GM19468 (cell line): Measurements from ENCODE around the gene MAST2.
A peak's percentile ranks its signal among the peaks of the same experiment; 100 is the strongest.
"Not testable (repeated sequence)": the region's sequence is repeated elsewhere in the genome, so short reads cannot be mapped to it uniquely, and the experiment has no call there.

Experiments
- ATAC-seq: cut with Tn5 transposase; IDR thresholded peaks from one replicate; pipeline ENCODE4 v1.9.1; 2021; ENCODE audit warnings: mild to moderate bottlenecking, moderate library complexity, moderate number of reproducible peaks; ENCODE audit not compliant: unreplicated experiment; ENCODE audit errors: extremely low read depth

The MAST2 gene

GRCh38 chr1:45806129-45806528 is 2.7 kb downstream of the MAST2 start:
- no peak for ATAC-seq

GRCh38 chr1:45809761-45810160 is 6.3 kb downstream of the MAST2 start:
- ATAC-seq = no peak

- ATAC-seq = no peak
Measured at GRCh38 chr1:45814776-45815175, 11.4 kb downstream of the MAST2 start.

- no peak for ATAC-seq
Measured at GRCh38 chr1:45815667-45816458, 12.5 kb downstream of the MAST2 start.

GRCh38 chr1:45820173-45820572 is 16.8 kb downstream of the MAST2 start:
- no peak for ATAC-seq

- no peak for ATAC-seq
Measured at GRCh38 chr1:45820788-45821187, 17.4 kb downstream of the MAST2 start.

GRCh38 chr1:45822644-45823043 is 19.2 kb downstream of the MAST2 start:
- no peak for ATAC-seq

GRCh38 chr1:45824607-45825006 is 21.2 kb downstream of the MAST2 start:
- no peak for ATAC-seq

- ATAC-seq = no peak
Measured at GRCh38 chr1:45827256-45827655, 23.8 kb downstream of the MAST2 start.

GRCh38 chr1:45828841-45829240 is 25.4 kb downstream of the MAST2 start:
- ATAC-seq = no peak

GRCh38 chr1:45833361-45833760 is 29.9 kb downstream of the MAST2 start:
- ATAC-seq = no peak

GRCh38 chr1:45834689-45835088 is 31.3 kb downstream of the MAST2 start:
- ATAC-seq = no peak

GRCh38 chr1:45836451-45836850 is 33.0 kb downstream of the MAST2 start:
- no peak for ATAC-seq

GRCh38 chr1:45836861-45837260 is 33.4 kb downstream of the MAST2 start:
- ATAC-seq = not testable (repeated sequence)

- ATAC-seq = not testable (repeated sequence)
Measured at GRCh38 chr1:45838322-45838721, 34.9 kb downstream of the MAST2 start.

- ATAC-seq = peak; percentile 30
Measured at GRCh38 chr1:45840704-45841103, 37.3 kb downstream of the MAST2 start.

GRCh38 chr1:45842786-45843185 is 39.4 kb downstream of the MAST2 start:
- ATAC-seq = no peak

- ATAC-seq = no peak
Measured at GRCh38 chr1:45843474-45843905, 40.1 kb downstream of the MAST2 start.

- ATAC-seq = not testable (repeated sequence)
Measured at GRCh38 chr1:45844000-45844399, 40.6 kb downstream of the MAST2 start.

- ATAC-seq = no peak
Measured at GRCh38 chr1:45846931-45847330, 43.5 kb downstream of the MAST2 start.

- no peak for ATAC-seq
Measured at GRCh38 chr1:45848097-45848496, 44.7 kb downstream of the MAST2 start.

- ATAC-seq = no peak
Measured at GRCh38 chr1:45848714-45849113, 45.3 kb downstream of the MAST2 start.
